Tibial artery (tissue), 4 donors: ENCODE results near the gene SEMA3E.

Experiments used
- DNase-seq, 2 donors: peaks; one replicate each; pipeline ENCODE4 v3.0.0-alpha.2; 2019
- H3K27ac ChIP-seq, 2 donors: fragments of 200-600 bp; sonication (generic) in 1 of 2; 1 replicate in 1 of 2; 2 replicates in 1 of 2; pipeline ENCODE4 v1.5.1; 2018 to 2019; ENCODE audit warnings: mild to moderate bottlenecking in 1 of 2
- H3K27me3 ChIP-seq, 2 donors: fragments of 200-600 bp; sonication (generic) in 1 of 2; one replicate each; pipeline versions ENCODE4 v1.5.1 to v1.6.0; 2016 to 2019
- H3K36me3 ChIP-seq, 3 donors: fragments of 200-600 bp; sonication (generic) in 2 of 3; one replicate each; pipeline ENCODE4 v1.5.1; 2016 to 2019; ENCODE audit warnings: mild to moderate bottlenecking in 2 of 3
- H3K4me1 ChIP-seq, 4 donors: fragments of 200-600 bp; sonication (generic) in 2 of 4; 1 replicate in 3 of 4; 2 replicates in 1 of 4; pipeline ENCODE4 v1.5.1; 2016 to 2019
- H3K4me3 ChIP-seq, 2 donors: fragments of 200-600 bp; sonication (generic) in 1 of 2; 1 replicate in 1 of 2; 2 replicates in 1 of 2; pipeline ENCODE4 v1.5.1; 2018 to 2019; ENCODE audit warnings: mild to moderate bottlenecking in 2 of 2
- H3K9me3 ChIP-seq, 3 donors: fragments of 200-600 bp; sonication (generic) in 1 of 3; one replicate each; pipeline ENCODE4 v1.5.1; 2016 to 2019
- intact Hi-C: fragments of 100-400 bp; cut with DNase I; formaldehyde crosslinking; loops from one replicate; pipeline ENCODE4 v1.15.0; 2023; ENCODE audit warnings: low total_unique reads
- TF ChIP-seq, protein P1 (sequence below), 2 experiments: fragments of 200-600 bp in 1 of 2; fragments of 450-650 bp in 1 of 2; IDR thresholded peaks; one replicate each; pipeline ENCODE4 v1.5.1; 2017 to 2019; ENCODE audit warnings: antibody characterized with exemption in 2 of 2, mild to moderate bottlenecking in 1 of 2, moderate library complexity in 1 of 2

The SEMA3E gene

DNA sequence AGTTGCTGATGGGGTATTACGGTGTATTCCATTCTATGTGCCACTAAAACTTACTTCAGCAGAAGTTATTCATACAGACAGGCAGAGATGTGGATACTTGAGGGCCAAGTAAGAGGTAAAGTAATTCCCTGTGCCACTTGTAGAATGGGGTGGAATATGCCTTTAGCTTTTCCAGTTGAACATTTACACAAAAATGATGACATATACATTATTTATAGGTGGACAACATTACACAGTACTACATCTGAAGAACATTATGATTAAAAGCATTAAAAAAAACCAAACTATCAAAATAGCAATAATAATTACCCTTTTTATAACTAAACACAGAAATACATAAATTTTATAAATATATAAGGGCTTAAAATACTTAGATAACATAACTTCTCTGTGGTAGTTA is 3.5 kb upstream of the SEMA3E start:
- no peak overlapping the region for H3K4me3 ChIP-seq
- H3K27me3 ChIP-seq = peaks cover 0 to 6% of the 10 kb centered on the region in 2 donors
- H3K9me3 ChIP-seq = no peaks in the 10 kb centered on the region
- no peak for DNase-seq
- TF ChIP-seq, protein P1, sequence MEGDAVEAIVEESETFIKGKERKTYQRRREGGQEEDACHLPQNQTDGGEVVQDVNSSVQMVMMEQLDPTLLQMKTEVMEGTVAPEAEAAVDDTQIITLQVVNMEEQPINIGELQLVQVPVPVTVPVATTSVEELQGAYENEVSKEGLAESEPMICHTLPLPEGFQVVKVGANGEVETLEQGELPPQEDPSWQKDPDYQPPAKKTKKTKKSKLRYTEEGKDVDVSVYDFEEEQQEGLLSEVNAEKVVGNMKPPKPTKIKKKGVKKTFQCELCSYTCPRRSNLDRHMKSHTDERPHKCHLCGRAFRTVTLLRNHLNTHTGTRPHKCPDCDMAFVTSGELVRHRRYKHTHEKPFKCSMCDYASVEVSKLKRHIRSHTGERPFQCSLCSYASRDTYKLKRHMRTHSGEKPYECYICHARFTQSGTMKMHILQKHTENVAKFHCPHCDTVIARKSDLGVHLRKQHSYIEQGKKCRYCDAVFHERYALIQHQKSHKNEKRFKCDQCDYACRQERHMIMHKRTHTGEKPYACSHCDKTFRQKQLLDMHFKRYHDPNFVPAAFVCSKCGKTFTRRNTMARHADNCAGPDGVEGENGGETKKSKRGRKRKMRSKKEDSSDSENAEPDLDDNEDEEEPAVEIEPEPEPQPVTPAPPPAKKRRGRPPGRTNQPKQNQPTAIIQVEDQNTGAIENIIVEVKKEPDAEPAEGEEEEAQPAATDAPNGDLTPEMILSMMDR (IDR thresholded peaks at IDR 0.05) = no peak
- intact Hi-C loops = no loop called here
- no peak overlapping the region for H3K27ac ChIP-seq
- no peaks in the 10 kb centered on the region for H3K36me3 ChIP-seq
- H3K4me1 ChIP-seq = peaks cover 0 to 10% (median 0%) of the 10 kb centered on the region in 4 donors

DNA sequence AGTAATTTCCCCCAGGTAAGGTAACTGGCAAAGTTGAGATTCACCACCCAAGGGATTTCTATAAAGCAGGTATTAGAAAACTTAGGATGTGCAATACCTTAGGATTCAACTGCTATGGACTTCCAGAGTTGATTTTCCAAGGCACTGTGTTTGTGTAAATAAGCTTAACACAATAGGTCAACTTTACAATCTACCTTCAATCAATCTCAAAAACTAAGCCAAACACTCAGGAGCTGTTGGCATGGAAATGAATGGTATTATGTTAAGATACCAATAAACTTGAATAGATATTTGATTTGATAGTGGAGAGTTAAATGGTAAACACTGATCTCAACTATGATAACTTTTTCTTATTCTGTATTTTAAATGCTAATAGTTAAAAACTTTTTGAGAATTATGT is 762 bp upstream of the SEMA3E start:
- Histone ChIP-seq H3K9me3 (no peaks in the 10 kb centered on the region), H3K4me1 (peaks cover 0 to 10% (median 0%) of the 10 kb centered on the region in 4 donors), H3K36me3 (no peaks in the 10 kb centered on the region), H3K4me3 (no peak overlapping the region), H3K27me3 (peaks cover 0 to 6% of the 10 kb centered on the region in 2 donors), H3K27ac (no peak overlapping the region)
- TF ChIP-seq, protein P1 (IDR thresholded peaks at IDR 0.05) = no peak
- no peak for DNase-seq
- intact Hi-C loops = no loop called here

DNA sequence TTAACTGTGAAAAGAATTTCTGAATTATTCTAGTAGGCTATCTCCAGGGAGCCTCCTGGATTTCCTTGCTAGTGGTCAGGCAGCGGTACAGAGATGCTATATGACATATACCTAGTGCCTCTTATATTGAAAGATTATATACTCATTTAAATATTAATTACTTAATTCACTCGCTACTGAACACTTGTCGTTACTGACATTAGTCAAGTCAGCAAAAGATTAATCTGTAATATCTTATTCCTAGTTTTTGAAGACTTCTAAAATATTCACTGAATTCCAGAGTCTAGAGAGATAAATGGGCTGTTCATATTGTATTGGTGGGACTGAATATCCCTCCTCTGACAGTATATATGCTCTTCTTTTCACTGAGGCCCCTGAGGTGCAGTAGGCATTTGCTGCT is 2.9 kb downstream of the SEMA3E start:
- intact Hi-C loops = no loop called here
- H3K27me3 ChIP-seq = peaks cover 0 to 6% of the 10 kb centered on the region in 2 donors
- H3K4me1 ChIP-seq = peaks cover 0 to 10% (median 0%) of the 10 kb centered on the region in 4 donors
- H3K4me3 ChIP-seq = no peak overlapping the region
- H3K36me3 ChIP-seq = no peaks in the 10 kb centered on the region
- no peak for DNase-seq
- TF ChIP-seq, protein P1 (IDR thresholded peaks at IDR 0.05) = no peak
- H3K27ac ChIP-seq = no peak overlapping the region
- H3K9me3 ChIP-seq = no peaks in the 10 kb centered on the region

DNA sequence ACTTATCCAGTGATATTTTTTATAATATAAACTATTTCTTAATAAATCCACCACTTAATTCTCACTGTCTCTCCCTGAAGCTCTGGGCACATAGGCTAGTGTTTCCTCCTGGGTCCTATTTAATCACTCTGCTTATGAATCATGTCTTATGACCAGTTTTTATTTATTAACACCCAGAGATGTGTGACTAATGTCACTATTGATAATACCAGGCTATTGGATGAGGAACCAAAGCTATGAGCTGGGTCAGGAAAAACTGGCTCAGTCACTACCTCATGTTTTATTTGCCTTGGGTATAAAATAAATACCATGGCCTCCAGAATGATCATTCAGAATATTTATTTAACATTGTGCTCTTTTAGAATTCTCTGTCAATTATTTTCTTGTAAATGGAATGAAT is 5.2 kb downstream of the SEMA3E start:
- TF ChIP-seq, protein P1 (IDR thresholded peaks at IDR 0.05) = no peak
- H3K36me3 ChIP-seq = no peaks in the 10 kb centered on the region
- no peak for DNase-seq
- no peak overlapping the region for H3K27ac ChIP-seq
- H3K9me3 ChIP-seq = no peaks in the 10 kb centered on the region
- peaks cover 0 to 7% (median 0%) of the 10 kb centered on the region in 4 donors for H3K4me1 ChIP-seq
- intact Hi-C loops = no loop called here
- H3K4me3 ChIP-seq = no peak overlapping the region
- peaks cover 0 to 6% of the 10 kb centered on the region in 2 donors for H3K27me3 ChIP-seq

DNA sequence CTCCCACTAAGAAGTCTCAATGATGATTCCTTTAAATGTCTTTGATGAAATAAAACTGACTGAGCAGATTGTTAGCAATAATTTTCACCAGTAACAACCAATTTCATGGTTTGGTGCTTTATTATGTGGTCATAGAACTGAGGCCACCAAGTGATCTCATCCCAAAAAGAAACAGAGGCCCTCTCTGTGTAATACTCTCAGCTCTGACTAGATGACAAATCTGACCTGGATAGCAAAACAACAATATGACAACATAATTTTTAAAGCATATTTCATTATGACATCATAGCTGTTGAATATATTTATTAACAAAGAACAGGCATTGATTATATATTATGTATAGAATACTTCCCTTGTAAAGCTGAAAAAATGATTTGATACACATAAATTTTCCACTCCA is 5.9 kb downstream of the SEMA3E start:
- H3K36me3 ChIP-seq = no peaks in the 10 kb centered on the region
- no peaks in the 10 kb centered on the region for H3K9me3 ChIP-seq
- TF ChIP-seq, protein P1 (IDR thresholded peaks at IDR 0.05) = no peak
- intact Hi-C loops = no loop called here
- H3K27me3 ChIP-seq = peaks cover 0 to 1% of the 10 kb centered on the region in 2 donors
- no peak overlapping the region for H3K27ac ChIP-seq
- no peak overlapping the region for H3K4me3 ChIP-seq
- DNase-seq = no peak
- H3K4me1 ChIP-seq = no peaks in the 10 kb centered on the region
